Measurements from ENCODE around the gene CLMN.
A peak's percentile ranks its signal among the peaks of the same experiment; 100 is the strongest.
"Not testable (repeated sequence)": the region's sequence is repeated elsewhere in the genome, so short reads cannot be mapped to it uniquely, and the experiment has no call there.

Gene CLMN

DNA sequence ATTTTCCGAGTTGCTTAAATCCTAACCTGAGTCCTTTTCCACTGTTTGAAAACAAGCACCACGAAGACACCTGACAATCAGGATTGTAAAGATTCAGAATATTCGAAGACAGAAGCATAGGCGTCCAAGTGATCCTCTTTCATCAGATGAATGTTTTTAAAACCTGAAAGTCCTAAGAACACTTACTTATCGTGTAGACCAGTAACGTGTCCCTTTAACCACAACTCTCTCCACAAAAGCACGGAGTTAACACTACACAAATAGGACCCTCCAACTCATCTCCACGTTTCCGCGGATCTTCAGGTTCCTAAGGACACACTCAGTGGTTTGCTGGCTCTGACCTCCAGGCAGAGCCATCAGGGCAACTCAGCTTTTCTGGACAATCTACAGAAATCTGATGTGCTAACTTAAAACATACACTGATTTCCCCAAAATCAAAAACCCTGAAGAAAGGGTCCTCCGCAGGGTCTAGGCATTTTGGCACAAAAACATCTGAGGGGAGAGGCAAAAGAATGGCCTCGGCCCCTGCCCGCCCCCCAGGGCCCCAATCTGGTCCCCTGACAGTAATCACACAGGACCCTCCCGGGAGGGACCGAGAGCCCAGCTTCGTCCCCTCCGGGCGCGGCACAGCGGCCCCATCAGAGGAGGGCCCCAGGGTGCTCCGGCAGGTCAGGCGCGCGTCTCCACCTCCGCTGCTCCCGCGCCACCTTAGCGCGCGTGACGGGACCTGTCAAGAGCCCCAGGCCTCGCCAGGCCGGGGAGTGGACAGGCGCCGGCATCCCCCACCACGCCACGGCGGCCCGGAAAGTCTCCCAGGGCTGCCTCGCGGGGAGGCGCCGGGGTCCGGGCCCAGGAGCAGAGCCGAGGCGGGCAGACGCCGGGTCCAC, 163.3 kb downstream of the CLMN start:
- DNase-seq: peak in 1 of 2 donors; percentile 16

DNA sequence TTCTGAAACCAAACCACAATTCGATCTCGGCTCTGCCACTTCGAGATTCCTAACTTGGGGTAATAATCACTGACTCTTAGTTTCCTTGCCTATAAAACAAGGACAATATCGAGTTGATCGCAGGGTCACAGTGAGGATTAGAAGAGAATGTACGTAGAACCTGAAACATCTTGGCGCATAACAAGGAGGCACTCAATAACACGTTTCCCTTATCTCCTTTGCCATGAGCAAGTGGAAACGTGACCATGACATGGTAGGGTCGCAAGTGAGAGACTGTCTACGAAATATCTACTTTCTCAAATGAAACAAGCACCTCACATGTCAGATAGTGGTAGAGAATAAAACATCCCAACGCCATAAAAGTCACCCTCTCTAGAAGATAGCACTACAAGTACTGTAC, 164.7 kb downstream of the CLMN start:
- no peak for DNase-seq

DNA sequence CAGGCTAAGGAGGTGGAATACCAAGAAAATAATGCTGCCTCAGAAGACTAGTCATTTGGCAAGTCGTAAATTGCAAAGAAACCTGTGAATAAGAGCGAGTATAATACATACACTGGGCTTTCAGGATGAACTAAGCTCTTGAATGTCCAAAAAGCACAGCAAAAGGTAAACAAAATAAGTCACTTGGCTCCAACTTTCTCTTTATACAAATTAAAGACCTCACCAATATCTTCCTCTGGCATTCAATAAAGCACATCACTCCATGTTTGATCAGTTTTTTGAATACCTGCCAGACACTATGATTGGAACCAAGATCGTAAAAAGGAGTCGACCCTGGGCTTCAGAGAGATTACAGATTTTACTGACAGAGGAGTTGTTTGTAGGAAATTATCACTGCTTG, 165.8 kb downstream of the CLMN start:
- no peak for DNase-seq

DNA sequence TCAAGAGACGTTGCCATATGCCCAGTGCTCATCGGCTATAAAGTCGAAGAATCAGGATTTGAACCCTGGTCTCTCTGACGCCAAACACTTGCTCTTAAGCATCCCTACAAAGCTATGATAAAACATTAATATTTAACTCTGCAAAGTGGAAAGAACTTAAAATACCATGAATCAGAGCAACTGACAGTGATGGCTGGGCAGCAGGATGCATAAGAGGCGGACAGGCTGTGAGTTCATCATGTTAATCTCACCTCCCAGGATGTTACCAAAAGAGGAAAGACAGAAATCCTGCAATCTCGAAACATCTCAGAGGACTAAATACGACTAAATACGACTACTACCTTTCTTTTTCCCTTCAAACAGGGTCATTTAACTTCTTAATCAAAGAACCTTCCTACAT, 168.1 kb downstream of the CLMN start:
- no peak for DNase-seq

DNA sequence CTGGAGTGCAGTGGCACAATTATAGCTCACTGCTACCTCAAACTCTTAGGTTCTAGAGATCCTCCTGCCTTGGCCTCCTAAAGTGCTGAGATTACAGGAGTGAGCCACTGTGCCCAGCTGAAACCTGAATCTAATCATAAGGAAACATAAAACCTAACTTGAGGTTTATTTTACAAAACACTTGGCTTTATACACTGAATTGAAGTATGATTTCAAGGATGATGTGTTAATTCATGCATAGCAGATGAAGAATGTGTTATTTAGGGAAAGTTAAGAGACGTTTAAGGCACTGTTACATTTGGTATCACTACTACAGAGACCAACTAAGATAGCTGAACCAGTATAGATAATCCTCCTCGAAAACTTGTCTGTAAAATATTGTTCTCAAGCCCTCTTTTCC, 168.8 kb downstream of the CLMN start:
- no peak for DNase-seq

DNA sequence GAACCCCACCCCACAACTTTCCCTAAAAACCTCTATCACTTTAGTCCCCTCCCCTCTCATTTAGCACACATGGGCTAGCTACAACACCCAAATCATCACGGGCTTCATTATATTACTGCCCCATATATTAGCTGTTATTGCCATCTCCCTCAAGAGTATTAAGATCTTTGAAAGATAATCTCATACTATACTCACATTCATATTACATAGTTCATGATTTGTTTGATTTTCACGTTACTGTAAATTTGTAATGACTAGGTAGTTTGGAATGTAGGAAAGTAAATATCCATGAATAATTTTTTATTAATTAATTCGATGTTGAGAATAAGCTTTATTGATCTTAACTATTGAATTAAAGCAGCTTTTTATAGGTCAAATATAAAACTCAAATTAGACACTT, 170.3 kb downstream of the CLMN start:
- DNase-seq: no peak

DNA sequence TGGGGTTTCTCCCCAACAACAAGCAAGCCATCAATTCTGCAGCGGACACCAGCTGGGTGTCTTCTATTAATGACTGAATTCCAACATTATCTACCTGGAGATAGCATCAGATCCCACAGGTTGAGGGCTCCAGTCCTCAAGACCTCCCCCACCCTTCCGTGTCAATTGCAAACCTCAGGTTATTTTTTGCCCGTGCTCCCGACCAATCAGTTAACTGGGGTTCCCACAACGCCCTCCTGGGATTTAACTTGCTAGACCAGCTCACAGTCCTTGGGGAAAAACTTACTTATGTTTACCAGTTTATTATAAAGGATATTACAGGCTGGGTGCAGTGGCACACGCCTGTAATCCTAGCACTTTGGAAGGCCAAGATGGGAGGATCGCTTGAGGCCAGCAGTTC, 172.1 kb downstream of the CLMN start:
- DNase-seq: no peak

DNA sequence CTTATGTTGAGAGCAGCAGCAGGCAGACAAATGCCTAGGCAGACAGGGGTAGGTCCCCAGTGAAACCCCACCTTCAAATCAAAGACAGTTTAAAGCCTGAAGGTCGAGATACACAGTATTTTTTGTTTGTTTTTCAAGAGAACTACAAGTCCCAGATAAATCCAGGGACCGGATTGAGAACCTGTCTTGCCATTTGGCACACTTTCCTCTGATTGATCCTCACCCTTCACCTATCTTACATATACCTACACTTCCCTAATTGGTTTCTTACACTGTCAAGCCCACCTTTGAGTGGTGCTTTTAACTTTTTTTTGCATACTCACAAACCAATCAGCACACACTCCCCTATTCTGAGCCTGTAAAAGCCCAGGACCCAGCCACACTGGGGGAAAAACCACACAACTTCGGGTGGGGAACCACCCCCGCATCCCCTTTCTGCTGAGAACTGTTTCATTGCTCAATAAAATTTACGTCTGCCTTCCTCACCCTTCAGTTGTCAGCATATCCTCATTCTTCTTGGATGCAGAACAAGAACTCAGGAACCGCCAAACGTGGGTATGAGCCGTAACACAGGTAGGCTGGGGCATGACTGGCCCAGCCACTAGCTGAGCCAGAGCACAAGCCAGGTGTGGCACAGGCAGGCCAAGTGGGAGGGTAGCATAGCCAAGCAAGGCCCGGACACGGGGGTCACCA, 173.5 kb downstream of the CLMN start:
- DNase-seq: no peak

DNA sequence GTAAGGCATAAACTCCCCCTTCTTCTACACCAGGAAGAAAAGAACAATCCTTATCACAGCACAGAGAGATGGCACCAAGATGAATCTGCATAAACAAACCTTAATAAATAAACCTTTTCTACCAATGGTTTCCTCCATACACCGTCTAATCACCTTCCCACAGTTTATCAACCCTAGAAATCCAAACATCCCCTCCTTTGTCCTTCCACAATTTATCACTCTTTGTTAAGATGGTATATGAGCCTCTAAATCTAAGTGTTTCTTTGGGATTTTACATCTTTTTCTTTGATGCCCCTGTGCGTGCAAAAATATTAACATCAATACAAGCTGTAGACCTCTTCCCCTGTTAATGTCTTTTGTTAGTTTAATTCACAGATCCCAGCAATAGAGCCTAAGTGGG, 174.9 kb downstream of the CLMN start:
- no peak for DNase-seq

DNA sequence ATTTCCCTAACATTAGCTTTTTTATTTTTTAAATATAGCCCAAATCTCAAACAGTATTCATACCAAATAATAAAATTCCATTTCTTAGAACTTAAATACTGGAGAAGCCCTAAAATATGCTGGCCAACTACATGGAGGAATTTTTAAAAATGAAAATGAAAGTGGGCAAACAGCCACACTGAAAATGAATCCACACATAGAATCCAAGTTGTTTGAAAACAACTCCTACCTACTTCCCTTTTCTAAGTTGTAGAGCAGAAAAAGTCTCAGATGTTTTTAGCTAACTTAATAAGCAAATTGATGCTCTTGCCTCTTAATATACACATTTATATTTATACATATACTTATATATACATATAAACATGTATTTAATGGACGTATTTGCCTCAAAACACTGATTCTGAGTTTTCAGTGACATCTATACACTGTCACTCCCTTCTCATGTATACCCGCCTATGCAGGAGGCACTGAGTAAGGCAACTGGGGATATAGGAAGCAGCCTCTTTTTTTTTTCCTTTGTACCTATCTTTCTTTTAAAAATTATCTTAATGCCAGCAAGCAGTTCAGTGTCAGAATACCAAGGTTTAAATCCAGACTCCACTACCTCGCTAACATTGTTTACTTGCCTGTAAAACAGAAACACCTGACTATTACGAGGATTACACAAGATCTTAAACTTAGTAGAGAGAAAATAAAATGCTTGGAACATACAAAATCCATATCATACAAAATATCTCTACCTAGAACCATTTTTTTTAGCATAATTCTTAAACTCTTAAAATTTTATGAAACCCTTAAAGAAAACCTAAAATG, 175.7 kb downstream of the CLMN start:
- no peak for DNase-seq

DNA sequence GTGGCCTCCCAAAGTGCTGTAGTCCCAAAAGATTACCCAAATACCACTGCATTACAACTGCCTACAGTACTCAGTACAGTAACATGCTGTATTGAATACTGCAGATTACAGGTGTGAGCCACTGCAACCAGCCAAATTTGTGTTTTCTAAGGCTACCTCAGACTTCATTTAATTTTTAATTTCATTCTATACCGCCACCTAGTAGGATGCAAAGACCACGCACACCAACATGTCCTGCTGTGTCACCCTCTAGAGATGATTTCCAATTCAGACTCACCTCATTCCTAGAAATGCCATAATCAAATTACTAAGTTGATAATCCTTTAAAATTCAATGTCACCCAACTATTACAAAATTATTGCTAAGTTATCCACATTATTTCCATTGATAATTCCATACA, 177.5 kb downstream of the CLMN start:
- no peak for DNase-seq

DNA sequence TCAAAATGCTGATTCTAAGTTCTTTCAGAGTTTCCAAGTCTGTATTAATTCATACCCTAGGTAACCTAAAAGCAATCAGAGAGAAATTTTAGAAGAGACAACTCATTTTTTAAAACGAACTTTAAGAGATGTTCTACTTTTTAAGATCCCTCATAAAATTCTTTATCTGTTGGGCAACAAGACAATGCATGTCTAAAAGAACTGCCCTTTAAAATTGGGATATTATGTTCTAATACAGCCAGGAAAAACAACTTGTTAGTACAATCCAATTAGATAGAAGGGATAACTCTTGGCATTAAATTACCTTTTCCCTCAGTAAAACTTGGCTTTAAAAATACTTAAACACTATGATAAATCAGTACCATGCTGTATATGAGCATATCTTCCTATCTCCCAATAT, 178.0 kb downstream of the CLMN start:
- DNase-seq: no peak

DNA sequence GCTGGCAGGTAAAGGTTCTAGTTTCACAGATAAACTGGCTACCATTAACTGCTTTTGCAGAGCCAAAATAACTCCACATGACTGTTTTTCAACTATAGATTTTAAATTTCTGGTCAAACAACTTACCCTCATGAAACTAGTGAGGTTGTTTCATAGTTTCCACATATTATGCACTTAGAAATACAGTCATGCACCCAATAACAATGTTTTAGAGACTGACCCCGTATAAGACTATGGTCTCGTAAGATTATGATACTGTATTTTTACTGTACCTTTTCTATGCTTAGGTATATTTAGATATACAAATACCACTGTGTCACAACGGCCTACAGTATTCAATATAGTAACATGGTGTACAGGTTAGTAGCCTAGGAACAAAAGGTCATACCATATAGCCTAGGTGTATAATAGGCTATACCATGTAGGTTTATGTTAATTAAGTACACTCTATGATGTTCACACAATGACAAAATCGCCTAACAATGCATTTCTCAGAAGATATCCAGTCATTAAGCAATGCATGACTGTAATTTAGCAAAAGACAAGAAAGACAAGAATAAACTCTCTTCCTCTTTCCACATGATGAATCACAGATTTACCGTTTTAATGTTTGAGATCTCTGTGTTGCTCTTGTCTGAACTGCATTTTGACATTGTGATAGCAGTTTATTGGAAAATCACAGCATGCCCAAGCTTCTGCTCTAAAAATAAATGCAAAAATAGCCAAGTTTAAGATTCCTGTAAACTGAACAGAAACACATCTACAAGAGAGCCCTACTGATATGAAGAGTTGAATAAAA, 179.4 kb downstream of the CLMN start:
- DNase-seq: no peak

DNA sequence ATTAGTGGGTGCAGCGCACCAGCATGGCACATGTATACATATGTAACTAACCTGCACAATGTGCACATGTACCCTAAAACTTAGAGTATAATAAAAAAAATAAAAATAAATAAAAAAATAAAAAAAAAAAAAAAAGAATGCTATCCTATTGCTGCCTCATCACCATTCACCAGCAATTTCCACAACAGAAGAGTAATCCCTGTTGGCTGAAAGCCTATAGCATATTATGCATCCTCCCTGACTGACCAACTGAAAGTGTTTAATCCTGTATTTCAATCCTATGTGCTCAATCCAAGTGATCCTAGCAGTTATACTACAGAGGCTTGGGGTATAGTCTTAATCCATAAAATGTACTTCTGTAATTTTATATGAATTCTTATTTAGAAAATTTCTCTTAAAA, 180.8 kb downstream of the CLMN start:
- DNase-seq: no peak

DNA sequence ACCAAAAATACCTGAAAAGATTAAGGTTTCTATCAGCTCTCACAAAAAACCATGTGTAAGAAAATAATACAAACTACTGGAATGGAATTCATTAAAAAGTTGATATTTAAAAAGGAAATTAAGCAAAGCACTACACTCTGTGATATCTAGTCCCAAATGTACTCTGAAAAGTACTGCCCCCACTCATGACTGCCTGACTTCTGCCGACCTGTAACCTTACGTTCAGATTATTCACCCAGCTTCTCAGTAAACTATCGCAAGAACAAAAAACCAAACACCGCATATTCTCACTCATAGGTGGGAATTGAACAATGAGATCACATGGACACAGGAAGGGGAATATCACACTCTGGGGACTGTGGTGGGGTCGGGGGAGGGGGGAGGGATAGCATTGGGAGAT, 181.3 kb downstream of the CLMN start:
- not testable (repeated sequence) for DNase-seq

DNA sequence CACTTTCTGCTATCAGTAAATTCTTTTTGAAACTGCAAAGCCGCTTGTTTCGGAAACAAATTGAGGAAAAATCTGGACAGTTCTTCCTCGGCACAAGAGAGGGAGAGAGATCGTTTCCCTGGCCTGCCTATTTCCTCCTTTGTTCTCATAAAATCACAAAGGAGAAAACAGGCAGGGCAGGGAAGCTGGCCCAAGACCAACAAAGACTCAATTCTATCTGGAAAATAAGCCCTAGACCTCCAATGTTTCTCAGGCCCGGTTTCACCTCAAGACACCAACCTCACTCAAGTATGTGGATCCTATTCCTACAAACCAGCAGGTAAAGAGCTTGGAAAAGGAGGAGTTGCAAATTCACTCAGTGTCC, 181.9 kb downstream of the CLMN start:
- no peak for DNase-seq

DNA sequence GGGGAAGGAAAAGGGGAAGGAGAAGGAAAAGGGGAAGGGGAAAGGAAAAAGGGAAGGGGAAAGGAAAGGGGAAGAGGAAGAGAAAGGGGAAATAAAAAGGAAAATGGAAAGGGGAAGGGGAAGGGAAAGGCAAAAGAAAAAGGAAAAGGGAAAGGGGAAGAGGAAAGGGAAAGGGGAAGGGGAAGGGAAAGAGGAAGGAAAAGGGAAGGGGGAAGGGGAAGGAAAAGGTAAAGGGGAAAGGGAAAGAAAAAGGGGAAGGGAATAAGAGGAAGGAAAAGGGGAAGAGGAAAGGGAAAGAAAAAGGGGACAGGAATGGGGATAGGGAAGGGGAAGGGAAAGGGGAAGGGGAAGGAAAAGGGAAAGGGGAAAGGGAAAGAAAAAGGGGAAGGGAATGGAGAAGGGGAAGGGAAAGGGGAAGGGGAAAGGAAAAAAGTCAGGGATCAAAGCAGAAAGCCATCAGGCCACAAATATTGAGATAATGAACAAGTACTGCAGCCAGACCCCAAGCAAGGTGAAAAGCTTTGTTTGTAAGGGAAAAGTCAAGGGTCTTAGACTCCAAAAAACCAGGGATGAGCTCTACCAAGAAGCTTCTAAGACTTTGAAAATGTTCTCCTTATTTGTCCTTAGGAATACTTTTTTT, 182.4 kb downstream of the CLMN start:
- DNase-seq: no peak

DNA sequence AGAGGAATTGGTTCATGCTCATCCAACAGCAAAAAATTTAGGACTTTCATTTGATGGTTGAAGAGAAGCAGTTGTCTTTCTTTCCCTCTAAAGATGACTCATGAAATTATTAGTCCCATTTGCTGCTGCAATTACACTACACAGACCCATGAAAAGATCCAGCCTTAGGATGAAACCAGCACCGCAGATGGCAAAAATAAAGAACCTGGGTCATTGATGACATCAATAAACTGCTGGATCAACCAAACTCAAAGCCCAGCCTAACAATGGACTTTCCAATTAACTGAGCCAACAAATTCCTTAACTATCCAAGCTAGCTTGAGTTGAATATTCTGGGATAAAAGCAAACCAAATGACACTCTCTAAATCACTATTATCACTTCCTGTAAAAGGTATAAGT, 183.1 kb downstream of the CLMN start:
- no peak for DNase-seq

DNA sequence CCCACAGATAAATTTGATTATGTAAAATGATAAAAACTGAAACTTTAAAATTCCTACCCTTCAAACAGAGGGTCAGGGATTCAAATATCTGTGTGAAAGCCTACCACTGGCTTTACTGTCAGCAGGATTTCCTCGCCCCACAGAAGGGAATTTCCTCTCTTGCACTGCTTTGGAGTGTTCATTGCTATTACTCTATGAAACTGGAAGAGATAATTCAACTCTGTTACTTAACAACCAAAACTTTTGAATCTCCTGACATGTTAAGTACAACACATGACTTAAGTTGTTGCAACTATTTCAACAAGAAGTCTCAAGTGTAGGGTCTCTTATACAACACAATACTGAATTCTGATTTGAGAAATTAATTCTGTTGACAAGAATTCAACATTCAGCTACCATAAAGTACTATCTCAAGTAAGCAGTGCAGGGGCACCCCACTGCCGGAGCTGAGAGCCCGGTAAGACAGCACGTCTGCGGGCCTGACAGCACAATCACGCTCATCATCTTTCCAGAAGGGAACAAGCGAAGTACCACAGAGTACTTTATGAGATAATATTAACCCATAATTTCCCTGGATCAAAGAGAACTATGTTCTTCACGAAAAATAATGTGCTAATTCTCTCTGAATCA, 185.3 kb downstream of the CLMN start:
- DNase-seq: no peak

DNA sequence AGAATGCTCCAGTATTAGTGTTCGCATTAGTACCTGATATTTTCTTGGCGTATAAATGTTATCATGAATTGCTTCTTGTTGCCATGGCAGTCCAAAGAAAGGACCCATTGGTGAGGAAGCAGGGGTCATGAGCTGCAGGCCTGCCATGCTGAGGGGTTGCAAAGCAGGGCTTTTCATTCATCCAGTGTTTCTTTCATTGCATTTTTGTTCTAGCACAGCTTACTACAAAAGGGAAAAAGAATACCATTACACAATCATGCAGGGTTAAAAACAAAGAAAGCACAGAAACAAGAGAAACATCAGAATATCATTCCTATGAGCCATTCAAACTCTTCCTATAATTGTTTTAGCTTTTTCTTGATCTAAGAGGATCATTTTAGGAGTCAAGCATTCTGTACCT, 186.4 kb downstream of the CLMN start:
- no peak for DNase-seq

DNA sequence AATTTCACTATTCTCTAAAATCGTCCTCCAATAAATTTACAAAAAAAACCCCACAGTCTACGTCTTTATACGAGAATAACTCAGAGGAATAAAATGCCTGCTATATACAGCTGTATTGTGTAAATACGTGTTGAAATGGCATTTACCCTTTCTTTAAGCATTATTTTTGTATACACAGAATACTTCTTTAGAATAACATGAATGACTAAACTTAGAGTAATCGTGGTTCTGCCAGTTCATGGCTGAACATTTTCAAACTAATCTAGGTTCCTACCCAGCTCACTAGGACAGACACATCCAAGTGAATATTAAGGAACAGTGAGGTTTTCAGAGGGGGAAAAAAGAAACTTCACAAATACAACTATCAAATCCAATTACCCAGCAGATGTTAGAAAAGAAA, 186.9 kb downstream of the CLMN start:
- DNase-seq: no peak

Data from CD4-positive, alpha-beta T cell treated with Interferon alpha-2 for 1 hour (primary cell).